AG10803 (cell line): ENCODE results near the gene LUZP2.

ENCODE experiments used
- DNase-seq: peaks from one replicate; pipeline ENCODE4 v3.0.0; 2010; ENCODE audit warnings: low read depth
- H3K4me3 ChIP-seq: 2 replicates; pipeline ENCODE4 v1.5.1; 2011; ENCODE audit warnings: mild to moderate bottlenecking, low read length, control low read depth
- TF ChIP-seq, protein P1 (sequence below): conservative IDR thresholded peaks from 2 replicates; pipeline ENCODE4 v1.5.1; 2011; ENCODE audit warnings: mild to moderate bottlenecking, low read length, control low read depth, inconsistent platforms

Gene LUZP2

DNA sequence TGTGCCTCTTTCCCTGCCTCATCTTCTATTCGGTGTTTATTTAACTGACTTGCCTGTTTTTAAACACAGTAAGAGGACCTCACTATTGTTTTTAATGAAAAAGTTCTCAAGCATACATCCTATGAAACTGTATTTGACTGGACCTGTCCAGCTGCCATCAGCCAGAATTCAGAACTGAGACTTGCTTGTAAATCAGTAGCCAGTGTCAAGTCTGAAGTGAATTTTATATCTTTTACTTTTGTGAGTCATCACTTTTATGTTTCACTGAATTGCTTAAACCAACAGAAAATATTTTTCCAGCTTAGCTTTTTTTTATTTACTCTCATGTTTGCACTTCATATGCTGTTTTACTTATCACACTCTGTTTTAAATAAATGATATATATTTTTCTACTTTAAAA is 88.3 kb downstream of the LUZP2 start:
- no peak for DNase-seq
- TF ChIP-seq, protein P1, sequence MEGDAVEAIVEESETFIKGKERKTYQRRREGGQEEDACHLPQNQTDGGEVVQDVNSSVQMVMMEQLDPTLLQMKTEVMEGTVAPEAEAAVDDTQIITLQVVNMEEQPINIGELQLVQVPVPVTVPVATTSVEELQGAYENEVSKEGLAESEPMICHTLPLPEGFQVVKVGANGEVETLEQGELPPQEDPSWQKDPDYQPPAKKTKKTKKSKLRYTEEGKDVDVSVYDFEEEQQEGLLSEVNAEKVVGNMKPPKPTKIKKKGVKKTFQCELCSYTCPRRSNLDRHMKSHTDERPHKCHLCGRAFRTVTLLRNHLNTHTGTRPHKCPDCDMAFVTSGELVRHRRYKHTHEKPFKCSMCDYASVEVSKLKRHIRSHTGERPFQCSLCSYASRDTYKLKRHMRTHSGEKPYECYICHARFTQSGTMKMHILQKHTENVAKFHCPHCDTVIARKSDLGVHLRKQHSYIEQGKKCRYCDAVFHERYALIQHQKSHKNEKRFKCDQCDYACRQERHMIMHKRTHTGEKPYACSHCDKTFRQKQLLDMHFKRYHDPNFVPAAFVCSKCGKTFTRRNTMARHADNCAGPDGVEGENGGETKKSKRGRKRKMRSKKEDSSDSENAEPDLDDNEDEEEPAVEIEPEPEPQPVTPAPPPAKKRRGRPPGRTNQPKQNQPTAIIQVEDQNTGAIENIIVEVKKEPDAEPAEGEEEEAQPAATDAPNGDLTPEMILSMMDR: no peak
- no peak overlapping the region for H3K4me3 ChIP-seq

DNA sequence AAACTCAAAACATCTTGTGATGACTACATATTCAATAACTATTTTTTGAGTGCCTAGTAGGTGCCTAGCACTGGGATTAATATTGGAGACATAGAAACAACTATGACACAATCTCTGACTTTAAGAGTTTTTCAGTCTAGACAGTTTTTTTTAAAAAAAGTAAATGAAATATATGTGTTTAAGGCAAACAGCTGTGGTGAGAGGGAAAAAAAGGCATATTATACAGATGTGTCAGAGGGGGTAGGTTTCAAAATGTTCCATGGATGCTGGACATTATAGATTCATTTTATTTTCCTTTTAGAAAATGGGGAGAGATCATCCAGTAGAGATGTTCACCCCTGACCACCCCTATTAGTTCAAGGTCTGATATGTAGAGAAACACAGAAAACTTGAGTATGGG is 90.8 kb downstream of the LUZP2 start:
- H3K4me3 ChIP-seq: no peak overlapping the region

DNA sequence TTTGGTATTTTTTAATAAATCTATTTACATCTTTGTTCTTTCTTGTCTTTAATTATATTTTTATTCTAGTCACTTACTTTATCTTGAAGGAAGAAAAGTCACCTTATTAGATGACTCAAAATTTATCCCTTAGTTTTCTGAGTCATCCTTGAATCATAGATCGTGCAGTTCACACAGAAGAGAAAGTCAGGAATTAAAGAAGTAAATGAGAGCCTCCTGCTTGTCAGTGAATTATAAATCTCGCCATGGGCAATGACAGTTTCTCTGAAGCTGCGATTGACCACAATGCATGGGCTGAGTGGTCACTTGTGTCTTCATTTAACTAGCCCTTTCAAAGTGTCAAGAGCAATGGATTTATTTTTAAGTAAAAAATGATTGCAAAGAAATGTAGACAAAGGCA is 91.2 kb downstream of the LUZP2 start:
- TF ChIP-seq, protein P1: no peak
- H3K4me3 ChIP-seq: no peak overlapping the region
- no peak for DNase-seq

More for the DNA sequence above, 90.8 kb downstream of the LUZP2 start:
- TF ChIP-seq, protein P1: no peak
- DNase-seq: no peak

DNA sequence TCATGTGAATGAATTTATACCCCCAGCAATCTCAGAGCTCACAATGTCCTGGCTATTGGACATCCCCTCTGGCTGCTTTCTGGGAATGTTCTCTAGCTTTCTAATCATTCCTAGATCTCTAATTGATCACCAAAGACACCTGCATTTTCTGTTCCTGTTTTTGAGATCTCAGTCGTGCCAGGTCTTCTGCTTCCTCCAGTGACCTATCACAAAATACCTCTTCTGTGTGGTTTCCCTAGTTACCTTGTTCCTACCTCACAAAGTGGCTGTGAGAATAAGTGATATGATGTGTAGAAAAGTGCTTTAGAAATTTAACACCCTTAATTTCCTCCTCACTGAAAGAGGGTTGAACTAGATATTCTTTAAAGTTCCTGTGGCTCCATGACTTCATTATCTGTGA is 92.2 kb downstream of the LUZP2 start:
- H3K4me3 ChIP-seq: no peak overlapping the region
- TF ChIP-seq, protein P1: no peak
- DNase-seq: no peak

DNA sequence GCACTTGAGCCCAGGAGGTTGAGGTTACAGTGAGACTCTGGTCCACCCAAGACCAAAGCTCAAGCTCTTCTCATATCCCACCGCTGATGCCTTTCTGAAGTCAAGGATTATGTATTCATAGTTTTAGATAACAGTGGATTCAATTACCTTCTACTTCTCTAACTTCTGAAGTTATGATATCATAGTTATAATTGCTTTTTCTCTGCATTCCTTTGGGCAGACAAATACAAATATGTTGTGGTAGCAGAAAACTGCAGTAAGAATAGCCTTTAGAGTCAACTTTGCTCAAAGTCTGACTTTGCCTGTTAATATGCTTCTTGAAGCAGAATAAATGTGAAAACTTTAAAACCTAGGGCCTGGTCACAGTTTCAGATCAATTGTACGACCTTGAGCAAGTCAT is 94.4 kb downstream of the LUZP2 start:
- TF ChIP-seq, protein P1: no peak
- H3K4me3 ChIP-seq: no peak overlapping the region
- no peak for DNase-seq

DNA sequence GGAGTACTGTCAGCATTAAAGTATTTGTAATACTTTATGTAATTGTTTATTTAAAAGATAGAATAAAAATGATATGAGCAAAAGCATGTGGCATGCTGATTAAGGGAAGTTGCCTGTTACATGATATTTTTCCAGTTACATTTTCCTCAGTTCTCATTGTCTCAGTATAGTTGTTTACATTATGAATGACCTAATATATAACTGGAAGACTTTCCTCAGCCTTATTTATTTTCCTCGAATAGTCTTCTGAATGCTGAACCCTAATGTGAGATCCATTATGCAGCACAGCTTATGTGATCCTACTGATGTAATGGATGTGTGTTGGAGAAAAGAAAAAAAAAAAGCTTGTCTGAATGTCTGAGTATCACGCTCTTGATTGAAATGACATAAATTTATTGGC is 95.5 kb downstream of the LUZP2 start:
- TF ChIP-seq, protein P1: no peak
- DNase-seq: no peak
- H3K4me3 ChIP-seq: no peak overlapping the region

DNA sequence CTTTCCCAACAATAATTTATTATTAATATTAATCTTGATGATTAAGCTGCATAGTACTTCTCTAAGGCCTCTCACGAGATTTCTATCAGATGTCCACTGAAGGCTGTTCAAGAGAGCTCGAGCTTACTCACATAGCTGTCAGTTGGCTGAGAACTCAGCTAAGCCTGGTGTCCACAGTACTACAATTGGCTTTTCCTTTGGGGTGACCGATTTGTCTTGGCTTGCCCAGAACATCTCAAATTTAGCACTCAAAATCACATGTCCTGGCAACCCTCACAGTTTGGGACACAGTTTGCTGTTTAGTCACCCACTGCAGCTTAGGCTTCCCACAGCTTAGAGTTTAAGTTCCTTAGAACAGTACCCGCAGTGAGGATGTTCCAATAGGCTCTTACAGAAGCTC is 96.5 kb downstream of the LUZP2 start:
- no peak overlapping the region for H3K4me3 ChIP-seq
- TF ChIP-seq, protein P1: no peak
- no peak for DNase-seq
